Lung microvascular endothelial cell (primary cell): ENCODE data around the gene CLASP1. TPM values are rescaled to one million over a fixed set of nuclear protein-coding genes. Genes with fewer than 3 reads are reported as not detected.

ENCODE experiments used
- DNase-seq, 2 donors: peaks; one replicate each; pipeline versions ENCODE4 v3.0.0 to v3.0.0-alpha.2; 2010; ENCODE audit warnings: low read depth in 2 of 2
- total RNA-seq: library from RNA; depleted of rRNA; stranded (reverse); fragments of >200 nt; gene quantifications from 2 replicates; pipeline ENCODE4 v1.2.1, GENCODE V29; 2014

CLASP1 gene
- total RNA-seq, 1 donor from 2014 or later: 31.9 TPM

GRCh38 chr2:121429119-121429903 lies 220.0 kb downstream of the CLASP1 start:
- no peak for DNase-seq

- no peak for DNase-seq
Observed at GRCh38 chr2:121427187-121427689, 222.0 kb downstream of the CLASP1 start.

DNA sequence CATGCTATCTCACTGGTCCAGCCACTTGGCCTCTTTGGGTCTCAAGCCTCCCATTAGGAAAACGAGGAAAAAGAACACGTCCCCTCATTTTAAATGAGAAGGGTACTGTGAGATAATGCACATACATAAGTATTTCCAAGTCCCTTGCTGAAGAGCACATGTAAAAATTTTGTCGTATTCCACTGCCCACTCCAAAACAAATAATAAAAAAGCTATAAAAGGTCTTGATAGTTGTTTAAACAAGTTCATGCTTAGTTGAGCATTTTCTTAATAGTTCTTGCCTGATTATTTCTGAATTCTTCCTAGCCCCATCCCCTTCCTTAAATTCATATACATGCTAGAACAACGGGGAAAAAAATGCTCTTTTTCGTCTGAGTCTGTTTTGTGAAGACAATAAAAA lies 228.8 kb downstream of the CLASP1 start:
- DNase-seq: no peak

DNA sequence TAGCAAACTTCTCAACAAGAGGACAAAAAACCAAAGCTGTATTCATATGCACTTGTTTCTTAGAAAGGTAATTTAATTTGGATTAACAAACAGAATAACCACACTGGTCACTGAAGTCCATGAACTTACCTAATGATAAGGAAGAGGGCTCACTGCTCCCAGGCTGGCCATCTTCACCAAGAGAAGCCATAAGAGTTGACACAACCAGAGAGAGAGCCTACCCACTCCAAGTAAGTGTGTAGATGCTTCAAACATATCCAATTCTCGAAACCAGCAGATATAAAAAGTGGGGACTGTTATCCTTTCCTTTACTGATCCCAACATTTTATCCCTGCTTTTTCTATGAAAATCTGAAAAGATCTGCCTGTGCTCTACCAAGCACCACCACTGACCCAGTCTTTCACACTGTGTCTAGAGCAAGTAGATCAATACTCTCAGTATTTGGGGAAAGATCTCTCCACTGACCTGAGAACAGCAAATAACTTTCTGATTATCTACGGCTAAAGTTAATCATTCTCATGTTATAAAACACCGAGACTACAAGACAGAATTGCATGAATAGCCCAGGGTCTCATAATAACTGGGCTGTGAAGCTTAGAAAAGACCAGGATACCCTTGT lies 230.1 kb downstream of the CLASP1 start:
- no peak for DNase-seq

DNA sequence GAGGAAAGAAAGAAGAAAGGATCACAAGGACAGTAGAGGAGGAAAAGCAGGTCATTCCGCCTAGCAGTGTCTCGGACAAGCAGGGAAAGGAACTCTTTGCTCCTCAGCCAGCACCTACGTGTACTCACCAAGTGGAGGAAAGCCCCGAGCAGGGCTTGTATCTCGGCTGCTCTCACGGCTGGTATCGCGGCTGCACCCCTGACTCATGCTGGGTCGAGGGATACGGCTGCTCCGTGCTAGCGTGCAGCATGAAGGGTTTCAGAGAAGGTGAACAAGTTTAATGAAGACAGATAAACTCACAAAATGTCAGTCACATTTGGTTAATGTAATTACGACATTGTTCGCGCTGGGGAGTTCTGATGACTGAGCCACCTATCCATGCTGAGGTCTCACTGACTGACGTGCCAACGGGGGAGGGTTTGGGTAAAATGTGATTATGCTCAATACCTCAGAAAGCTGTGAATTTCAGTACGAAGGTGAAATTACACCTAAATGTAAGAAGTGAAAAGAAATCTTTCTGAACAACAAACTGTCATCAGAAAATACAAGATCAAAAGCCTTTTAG lies 230.7 kb downstream of the CLASP1 start:
- no peak for DNase-seq

GRCh38 chr2:121417826-121418225 lies 231.4 kb downstream of the CLASP1 start:
- DNase-seq: peak in 1 of 2 donors; percentile 54

DNA sequence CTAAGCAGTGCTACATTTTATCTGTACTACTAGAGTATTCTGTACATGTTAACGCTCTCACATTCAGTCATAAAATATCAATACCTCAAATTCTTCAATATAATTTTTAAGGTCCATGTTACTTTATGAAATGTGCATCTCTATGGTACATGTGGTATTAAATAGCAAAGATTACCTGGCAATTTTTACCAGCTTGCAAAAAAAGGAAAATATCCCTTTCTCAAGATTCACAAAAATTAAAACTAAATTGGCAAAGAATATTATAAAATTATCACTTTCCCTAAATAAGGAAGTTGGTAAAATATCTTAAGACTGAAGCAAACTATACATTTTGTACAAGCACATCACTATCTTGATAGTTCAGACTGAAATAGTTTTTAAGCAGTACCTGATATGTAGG lies 233.5 kb downstream of the CLASP1 start:
- DNase-seq: no peak

- no peak for DNase-seq
Observed at GRCh38 chr2:121412349-121412748, 236.9 kb downstream of the CLASP1 start.

DNA sequence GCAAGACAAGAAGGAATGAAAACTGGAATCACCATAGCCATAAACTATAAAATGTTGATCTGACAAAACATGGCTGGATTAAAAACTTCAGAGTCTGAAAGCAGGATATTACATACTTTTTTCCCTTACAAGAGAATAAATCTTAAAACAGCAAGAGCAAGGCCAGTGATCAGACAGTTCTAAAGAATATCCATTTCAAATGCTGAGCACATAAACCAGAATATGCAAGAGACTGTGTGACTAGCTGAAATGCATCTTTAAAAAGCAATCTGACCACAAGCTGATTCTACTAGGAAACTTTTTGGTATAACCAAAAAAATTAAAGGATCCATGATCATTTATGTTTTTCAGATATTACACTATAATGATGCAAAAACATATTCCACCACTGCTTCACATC lies 239.3 kb downstream of the CLASP1 start:
- no peak for DNase-seq

DNA sequence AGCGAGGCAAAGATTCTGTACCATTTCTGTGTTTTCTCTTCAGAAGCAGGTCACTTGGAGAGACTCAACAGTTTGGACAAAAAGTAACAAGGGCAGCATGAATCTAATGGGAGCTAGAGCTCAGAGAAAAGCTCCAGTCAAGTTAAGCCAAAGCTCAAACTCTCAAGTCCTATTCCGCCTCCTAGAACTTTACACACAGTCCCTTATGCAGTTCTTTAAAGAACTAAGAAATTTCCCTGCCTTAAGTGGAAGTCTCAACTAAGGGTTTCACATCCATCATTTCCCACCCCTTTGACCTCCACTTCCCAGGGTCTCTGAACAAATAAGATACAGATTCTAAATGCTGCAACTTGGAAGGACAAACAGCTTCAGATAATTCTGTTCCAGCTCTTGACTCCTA lies 239.9 kb downstream of the CLASP1 start:
- no peak for DNase-seq

DNA sequence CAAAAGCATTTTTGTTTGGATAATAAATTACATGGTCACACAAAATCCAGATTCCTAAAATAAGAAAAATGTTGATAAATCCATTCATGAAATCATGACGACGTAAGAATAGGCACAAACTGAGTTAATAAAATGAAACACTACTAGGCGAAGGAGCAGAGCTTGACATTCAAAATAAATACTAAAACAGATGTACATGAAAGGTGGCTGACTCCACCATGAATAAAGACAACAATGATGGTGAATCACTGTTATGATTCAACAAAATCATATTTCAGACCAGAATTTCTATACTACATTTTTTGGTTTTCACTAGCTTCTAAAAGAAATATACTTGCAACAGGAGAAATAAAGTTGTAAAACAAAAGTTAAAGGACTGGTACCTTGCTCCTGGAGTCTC lies 240.6 kb downstream of the CLASP1 start:
- DNase-seq: peak in 1 of 2 donors; percentile 37

DNA sequence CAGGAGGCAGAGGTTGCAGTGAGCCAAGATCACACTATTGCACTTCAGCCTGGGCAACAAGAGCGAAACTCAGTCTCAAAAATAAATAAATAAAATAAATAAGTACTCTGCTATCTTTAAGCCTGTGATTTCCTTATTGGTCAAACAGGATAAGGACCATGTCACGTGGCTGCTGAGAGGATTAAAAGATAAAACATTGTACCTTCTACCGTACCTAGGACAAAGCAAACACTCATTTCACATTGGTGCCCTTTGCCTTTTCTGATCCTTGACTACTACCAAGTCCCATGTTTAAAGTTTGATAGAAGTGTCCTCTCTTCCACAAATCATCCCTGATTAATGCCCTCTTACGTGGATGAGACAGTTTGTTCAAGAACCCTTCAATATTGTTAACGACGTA lies 244.0 kb downstream of the CLASP1 start:
- DNase-seq: no peak

DNA sequence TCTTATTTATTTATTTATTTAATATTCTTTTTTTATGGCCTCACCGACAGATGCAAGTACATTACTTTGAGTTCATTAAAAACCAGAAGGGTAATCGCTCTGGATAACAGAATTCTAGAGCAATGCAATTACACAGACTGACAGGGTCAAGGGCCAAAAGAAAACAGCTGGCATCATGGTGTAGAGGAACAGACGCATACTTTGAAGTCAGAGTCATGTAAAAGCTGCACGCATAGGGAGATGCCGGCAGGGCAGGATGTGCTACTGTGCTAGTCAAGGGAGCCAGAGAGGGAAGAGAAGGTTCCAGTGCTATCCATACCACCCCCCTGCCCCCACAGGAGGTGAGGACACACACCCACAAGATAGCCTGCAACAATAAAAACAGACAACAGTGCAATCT lies 249.1 kb downstream of the CLASP1 start:
- DNase-seq: no peak

- DNase-seq: peak in 1 of 2 donors; percentile 74
Observed at GRCh38 chr2:121398853-121399252, 250.4 kb downstream of the CLASP1 start.

DNA sequence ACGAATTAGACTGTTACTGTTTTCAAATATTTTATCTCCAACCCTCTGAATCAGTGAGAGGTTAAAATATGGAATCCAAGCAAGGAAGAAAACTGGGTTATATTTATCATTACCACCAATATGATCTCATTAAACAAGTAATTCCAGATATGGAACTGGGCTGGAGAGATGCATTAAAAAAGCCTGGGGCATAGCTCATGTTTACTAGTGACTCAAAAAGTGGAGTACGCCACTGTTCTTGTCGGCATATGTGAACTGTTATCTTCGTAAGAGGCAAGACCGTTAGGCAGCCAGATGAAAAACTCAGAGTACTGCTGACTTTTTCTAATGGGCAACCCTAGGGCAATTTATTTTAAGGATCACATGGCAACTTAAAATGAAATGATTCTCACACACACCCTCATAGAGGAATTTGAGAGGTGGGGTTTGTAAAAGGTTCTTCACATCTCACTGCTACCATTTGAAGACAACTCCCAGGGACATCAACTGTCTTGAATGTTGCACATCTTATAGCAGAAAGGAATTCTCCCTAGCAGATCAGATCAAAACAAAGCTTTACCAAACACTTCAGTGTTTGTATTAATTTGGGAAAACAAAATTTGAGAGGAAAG lies 259.1 kb downstream of the CLASP1 start:
- DNase-seq: no peak

- no peak for DNase-seq
Observed at GRCh38 chr2:121388371-121388770, 260.9 kb downstream of the CLASP1 start.

DNA sequence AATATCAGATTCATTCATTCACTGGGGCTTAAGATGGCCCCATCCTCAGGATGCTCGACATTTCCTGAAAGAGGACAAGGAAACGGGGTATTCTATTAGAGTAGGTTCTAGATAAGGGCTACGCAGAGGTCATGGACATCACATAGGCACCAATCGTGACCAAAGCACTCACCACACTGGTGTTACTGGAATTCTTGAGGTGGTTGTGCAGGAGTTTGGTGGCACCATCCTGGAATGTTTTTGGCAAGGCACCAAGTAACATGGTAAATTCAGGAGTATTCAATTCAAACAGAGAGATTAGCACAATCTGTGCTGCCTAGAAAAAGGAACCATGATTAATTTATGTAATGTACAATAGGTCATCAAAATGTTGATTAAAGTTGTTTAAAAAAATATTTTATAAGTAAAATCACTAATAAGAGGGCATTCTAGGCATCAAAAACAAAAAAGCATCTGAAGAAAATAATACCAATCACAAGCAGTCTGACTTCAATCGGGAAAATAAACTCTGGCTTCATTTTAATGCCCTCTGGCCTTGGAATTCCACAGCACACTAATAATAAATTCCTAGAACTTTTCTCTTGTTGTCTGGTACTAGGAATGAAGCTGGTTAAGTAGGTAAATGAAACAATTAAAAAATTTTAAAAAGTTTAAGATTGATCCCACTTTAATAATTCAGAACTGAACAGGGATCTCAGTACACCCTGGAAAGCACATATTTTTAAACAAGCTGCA lies 261.5 kb downstream of the CLASP1 start:
- DNase-seq: no peak

GRCh38 chr2:121386707-121387106 lies 262.6 kb downstream of the CLASP1 start:
- DNase-seq: peak in 1 of 2 donors; percentile 24

GRCh38 chr2:121386102-121386501 lies 263.2 kb downstream of the CLASP1 start:
- no peak for DNase-seq

GRCh38 chr2:121382744-121383143 lies 266.5 kb downstream of the CLASP1 start:
- DNase-seq: no peak

- peak in 1 of 2 donors; percentile 62 for DNase-seq
Observed at GRCh38 chr2:121377646-121378045, 271.6 kb downstream of the CLASP1 start.
